VCaP (cell line): ENCODE results near the gene CYP26B1.
"Not testable (repeated sequence)": the region's sequence is repeated elsewhere in the genome, so short reads cannot be mapped to it uniquely, and the experiment has no call there.

ENCODE experiments used
- H3K27ac ChIP-seq: fragments of 450-650 bp; 2 replicates; pipeline ENCODE4 v1.5.1; 2017
- TF ChIP-seq, protein P1 (sequence below): fragments of 450-650 bp; conservative IDR thresholded peaks from 2 replicates; pipeline ENCODE4 v1.5.1; 2017; ENCODE audit warnings: mild to moderate bottlenecking, moderate library complexity

The CYP26B1 gene

DNA sequence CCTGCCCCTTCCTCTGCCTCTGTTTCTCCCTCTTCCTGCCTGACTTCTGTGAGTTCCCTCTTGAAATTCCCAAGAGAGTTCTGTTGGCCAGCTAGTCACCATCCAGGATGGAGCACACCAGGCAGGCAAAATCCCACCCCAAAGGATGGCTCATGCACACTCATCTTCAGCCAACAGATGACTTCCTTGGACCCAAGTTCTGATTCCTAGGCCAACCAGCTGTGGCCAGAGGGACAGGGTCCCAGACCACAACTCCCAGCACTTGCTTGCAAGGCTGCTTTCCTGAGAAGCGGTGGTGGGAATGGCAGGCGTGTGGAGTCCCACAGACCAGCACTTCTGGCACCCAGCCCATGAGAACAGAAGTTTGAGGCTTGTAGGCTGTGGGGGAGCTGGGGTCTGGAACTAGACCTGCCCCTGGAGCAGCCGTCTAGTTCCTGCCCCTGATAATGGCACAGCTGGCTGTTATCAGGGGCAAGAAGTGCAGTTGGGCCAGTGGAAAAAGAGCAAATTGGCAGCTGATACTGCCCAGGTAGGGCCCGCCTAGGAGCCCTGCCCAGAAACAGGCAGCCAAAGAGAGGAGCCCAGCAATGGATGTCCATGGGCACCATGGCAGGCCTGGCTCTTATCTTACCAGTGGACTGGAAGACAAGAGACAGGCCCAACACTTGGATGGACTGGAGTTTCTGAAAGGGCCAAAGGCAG is 56.7 kb downstream of the CYP26B1 start:
- no peak overlapping the region for H3K27ac ChIP-seq
- TF ChIP-seq, protein P1, sequence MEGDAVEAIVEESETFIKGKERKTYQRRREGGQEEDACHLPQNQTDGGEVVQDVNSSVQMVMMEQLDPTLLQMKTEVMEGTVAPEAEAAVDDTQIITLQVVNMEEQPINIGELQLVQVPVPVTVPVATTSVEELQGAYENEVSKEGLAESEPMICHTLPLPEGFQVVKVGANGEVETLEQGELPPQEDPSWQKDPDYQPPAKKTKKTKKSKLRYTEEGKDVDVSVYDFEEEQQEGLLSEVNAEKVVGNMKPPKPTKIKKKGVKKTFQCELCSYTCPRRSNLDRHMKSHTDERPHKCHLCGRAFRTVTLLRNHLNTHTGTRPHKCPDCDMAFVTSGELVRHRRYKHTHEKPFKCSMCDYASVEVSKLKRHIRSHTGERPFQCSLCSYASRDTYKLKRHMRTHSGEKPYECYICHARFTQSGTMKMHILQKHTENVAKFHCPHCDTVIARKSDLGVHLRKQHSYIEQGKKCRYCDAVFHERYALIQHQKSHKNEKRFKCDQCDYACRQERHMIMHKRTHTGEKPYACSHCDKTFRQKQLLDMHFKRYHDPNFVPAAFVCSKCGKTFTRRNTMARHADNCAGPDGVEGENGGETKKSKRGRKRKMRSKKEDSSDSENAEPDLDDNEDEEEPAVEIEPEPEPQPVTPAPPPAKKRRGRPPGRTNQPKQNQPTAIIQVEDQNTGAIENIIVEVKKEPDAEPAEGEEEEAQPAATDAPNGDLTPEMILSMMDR = no peak

DNA sequence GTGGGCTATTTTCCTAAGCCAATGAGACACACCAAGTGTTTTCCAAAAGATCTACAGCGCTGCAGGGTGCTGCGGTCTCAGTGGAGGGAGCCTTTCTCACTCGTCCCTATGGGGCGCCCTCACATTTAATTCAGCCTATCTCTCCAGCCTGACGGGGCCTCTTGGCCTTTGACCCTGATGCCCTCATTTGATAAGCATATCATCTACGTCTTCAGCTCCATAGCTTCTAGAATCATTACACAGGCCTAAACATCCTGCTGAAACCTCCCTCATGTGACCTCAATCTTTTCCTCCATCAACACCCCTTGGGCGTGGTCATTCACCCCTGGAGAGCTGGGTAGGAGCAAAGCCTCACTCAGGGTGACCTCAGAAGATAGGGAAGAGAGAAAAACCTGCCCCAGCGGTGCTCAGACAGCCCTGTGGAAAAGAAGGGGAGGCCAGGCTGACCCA is 57.4 kb downstream of the CYP26B1 start:
- H3K27ac ChIP-seq = no peak overlapping the region
- TF ChIP-seq, protein P1 = no peak

DNA sequence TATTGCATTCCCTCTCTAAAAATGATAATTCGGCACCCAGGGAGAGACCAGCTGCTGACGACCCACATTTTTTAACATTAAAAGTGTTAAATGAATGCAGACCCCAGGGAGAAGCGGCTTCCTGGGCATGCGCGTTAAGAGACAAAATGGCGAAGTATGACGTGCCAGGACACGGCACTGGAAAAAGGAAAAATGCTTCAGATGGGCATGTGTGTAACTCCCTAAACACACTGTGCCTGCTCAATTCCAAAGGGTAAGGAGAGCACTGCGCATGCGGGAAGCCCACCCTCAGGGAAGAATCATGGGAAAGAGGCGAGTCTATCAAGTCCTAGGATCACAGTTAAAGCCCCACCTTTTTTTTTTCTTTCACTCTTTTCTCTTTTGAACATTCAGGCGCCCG is 58.1 kb downstream of the CYP26B1 start:
- TF ChIP-seq, protein P1 = no peak
- no peak overlapping the region for H3K27ac ChIP-seq

DNA sequence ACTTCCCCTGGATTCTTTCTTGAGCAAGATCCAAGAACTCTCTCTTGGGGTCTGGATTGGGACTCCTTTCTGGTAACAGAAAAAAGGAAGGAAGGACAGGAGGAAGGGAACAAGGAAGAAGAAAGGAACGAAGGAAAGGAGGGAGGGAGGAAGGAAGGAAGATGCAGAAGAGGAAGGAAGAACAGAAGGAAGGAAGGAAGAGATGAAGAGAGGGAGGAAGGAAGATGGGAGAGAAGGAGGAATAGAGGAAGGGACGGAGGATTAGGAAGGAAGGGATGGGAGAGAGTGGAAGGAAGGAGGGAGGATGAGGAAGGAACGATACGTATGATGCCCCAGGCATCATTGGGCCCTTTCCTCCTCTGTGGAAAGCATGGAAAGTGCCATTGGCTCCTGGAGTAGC is 58.6 kb downstream of the CYP26B1 start:
- no peak overlapping the region for H3K27ac ChIP-seq
- TF ChIP-seq, protein P1 = no peak

DNA sequence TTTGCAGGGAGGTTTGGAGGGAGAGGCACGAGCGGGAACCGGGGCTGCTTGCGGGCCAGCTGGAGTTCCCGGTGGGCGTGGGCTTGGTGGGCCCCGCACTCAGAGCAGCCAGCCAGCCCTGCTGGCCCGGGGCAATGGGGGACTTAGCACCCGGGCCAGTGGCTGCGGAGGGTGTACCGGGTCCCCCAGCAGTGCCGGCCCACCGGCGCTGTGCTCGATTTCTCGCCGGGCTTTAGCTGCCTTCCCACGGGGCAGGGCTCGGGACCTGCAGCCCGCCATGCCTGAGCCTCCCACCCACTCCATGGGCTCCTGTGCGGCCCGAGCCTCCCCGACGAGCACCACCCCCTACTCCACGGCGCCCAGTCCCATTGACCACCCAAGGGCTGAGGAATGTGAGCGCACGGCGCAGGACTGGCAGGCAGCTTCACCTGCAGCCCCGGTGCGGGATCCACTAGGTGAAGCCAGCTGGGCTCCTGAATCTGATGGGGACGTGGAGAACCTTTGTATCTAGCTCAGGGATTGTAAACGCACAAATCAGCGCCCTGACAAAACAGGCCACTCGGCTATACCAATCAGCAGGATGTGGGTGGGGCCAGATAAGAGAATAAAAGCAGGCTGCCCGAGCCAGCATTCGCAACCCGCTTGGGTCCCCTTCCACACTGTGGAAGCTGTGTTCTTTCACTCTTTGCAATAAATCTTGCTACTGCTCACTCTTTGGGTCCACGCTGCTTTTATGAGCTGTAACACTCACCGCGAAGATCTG is 60.6 kb downstream of the CYP26B1 start:
- not testable (repeated sequence) for H3K27ac ChIP-seq

DNA sequence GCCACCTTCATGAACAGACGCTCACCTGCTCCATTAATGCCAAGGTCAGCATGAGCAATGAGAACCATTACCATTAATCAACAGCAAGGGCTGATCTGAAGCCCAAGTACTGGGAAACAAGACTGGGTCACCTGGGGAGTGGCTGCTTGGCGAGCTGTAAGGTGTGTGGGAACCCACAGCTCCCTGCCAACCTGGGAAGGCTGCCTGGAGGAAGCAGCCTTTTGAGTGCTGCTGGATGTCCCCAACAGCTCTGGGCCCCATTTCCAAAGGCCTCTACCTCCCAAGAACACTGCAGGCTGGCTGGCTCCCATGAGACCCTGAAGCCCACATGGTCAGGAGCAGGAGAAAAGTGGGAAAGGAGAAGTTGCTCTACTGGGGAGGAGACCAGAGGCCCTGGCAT is 62.1 kb downstream of the CYP26B1 start:
- TF ChIP-seq, protein P1 = no peak
- H3K27ac ChIP-seq = no peak overlapping the region

DNA sequence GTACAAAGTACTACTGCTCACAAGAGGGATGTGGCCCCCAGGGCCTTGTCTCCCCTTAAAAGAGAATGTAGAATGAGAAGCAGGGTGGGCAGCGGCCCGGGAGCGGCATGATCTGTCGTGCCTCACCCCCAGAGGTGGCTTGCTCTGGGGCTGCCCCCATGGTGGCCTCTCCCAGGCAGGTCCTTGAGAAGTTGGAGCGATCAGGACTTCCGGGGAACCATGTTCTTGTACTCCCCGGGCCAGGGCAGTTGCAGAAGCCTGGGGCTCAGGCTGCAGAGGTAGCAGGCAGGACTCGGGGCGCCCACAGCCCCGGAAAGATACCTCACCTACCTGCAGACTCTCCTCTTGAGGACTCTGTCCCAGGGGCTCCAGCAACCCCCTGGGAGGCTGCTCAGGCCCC is 62.6 kb downstream of the CYP26B1 start:
- TF ChIP-seq, protein P1 = no peak
- H3K27ac ChIP-seq = no peak overlapping the region

DNA sequence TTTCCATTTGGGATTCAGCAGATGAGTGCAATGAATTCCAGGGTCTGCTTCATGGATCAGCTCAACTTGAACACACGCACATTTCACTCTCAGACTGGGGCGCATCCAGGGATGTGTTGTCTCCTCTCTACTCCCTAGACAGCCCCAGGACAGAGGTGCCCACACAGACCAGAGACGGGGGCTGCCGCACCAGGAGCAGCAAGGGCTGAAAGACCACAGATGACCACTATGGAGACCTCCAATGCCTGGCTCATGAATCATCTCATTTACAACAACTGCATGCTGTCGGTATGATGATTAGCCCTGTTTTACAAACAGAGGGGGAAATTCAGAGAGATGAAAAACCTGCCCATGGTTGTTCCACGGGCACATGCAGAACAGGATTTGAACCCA is 63.1 kb downstream of the CYP26B1 start:
- TF ChIP-seq, protein P1 = no peak
- H3K27ac ChIP-seq = no peak overlapping the region
